ENCODE measurements around the gene WWC1. TPM values are rescaled to one million over a fixed set of nuclear protein-coding genes. Genes with fewer than 3 reads are reported as not detected.

Gene WWC1
- total and polyA plus RNA-seq, 12 donors = 0.79 to 7.8 (median 1.2) TPM

GRCh38 chr5:168303393-168304025, 12.1 kb downstream of the WWC1 start:
- 54 to 64% methylated on average over 5 of the region's 5 CpGs for WGBS, 2 donors
- Histone ChIP-seq H3K27me3 (peaks cover 0 to 19% (median 0%) of the 10 kb centered on the region in 7 donors), H3K4me3 (no peak overlapping the region), H3K4me1 (no peaks in the 10 kb centered on the region), H3K36me3 (no peaks in the 10 kb centered on the region), H3K9me3 (no peaks in the 10 kb centered on the region), H3K27ac (no peak overlapping the region)
- intact Hi-C loops (cut with DNase I) = no loop called here
- no peak for TF ChIP-seq CTCF (IDR thresholded peaks at IDR 0.05)
- no peak for DNase-seq
- no peak for ATAC-seq

- DNase-seq = no peak
- Histone ChIP-seq H3K27me3 (peaks cover 0 to 13% (median 0%) of the 10 kb centered on the region in 7 donors), H3K27ac (no peak overlapping the region), H3K4me3 (no peak overlapping the region), H3K4me1 (no peaks in the 10 kb centered on the region), H3K9me3 (no peaks in the 10 kb centered on the region), H3K36me3 (no peaks in the 10 kb centered on the region)
- ATAC-seq = no peak
- WGBS, 2 donors = 84 to 90% methylated on average over 2 of the region's 2 CpGs
- intact Hi-C loops (cut with DNase I) = no loop called here
- TF ChIP-seq CTCF (IDR thresholded peaks at IDR 0.05) = no peak
Observed at GRCh38 chr5:168304349-168304748, 12.9 kb downstream of the WWC1 start.

GRCh38 chr5:168305281-168305680, 13.8 kb downstream of the WWC1 start:
- Histone ChIP-seq H3K27me3 (peaks cover 0 to 12% (median 0%) of the 10 kb centered on the region in 7 donors), H3K27ac (no peak overlapping the region), H3K9me3 (no peaks in the 10 kb centered on the region), H3K4me1 (no peaks in the 10 kb centered on the region), H3K4me3 (no peak overlapping the region), H3K36me3 (no peaks in the 10 kb centered on the region)
- ATAC-seq (no peak), DNase-seq (no peak)
- TF ChIP-seq CTCF (IDR thresholded peaks at IDR 0.05) = no peak
- WGBS, 2 donors = 84 to 86% methylated on average over 7 of the region's 7 CpGs
- intact Hi-C loops (cut with DNase I) = no loop called here

- H3K27ac ChIP-seq = no peak overlapping the region
- no peak overlapping the region for H3K4me3 ChIP-seq
- H3K4me1 ChIP-seq = no peaks in the 10 kb centered on the region
- peaks cover 0 to 12% (median 3%) of the 10 kb centered on the region in 7 donors for H3K27me3 ChIP-seq
- no peaks in the 10 kb centered on the region for H3K36me3 ChIP-seq
- no peaks in the 10 kb centered on the region for H3K9me3 ChIP-seq
- ATAC-seq (no peak), DNase-seq (no peak)
- intact Hi-C loops (cut with DNase I) = no loop called here
- no peak for TF ChIP-seq CTCF (IDR thresholded peaks at IDR 0.05)
- WGBS, 2 donors = 89 to 96% methylated on average over 6 of the region's 6 CpGs
Observed at GRCh38 chr5:168307022-168307421, 15.6 kb downstream of the WWC1 start.

Measured in heart right ventricle (tissue), 16 donors.